GM12865 (cell line): ENCODE results near the gene CTDSPL2.
"Not testable (repeated sequence)": the region's sequence is repeated elsewhere in the genome, so short reads cannot be mapped to it uniquely, and the experiment has no call there.

ENCODE experiments used
- DNase-seq: peaks from one replicate; pipeline ENCODE4 v3.0.0; 2010; ENCODE audit warnings: low read depth
- H3K4me3 ChIP-seq: 2 replicates; pipeline ENCODE4 v1.5.1; 2011; ENCODE audit warnings: mild to moderate bottlenecking, low read depth, low read length, control low read depth
- TF ChIP-seq, protein P1 (sequence below): IDR thresholded peaks from 2 replicates; pipeline ENCODE4 v1.5.1; 2011; ENCODE audit warnings: low read length, control low read depth, low read depth, inconsistent platforms; ENCODE audit not compliant: insufficient read depth; ENCODE audit errors: missing control alignments

Gene CTDSPL2

DNA sequence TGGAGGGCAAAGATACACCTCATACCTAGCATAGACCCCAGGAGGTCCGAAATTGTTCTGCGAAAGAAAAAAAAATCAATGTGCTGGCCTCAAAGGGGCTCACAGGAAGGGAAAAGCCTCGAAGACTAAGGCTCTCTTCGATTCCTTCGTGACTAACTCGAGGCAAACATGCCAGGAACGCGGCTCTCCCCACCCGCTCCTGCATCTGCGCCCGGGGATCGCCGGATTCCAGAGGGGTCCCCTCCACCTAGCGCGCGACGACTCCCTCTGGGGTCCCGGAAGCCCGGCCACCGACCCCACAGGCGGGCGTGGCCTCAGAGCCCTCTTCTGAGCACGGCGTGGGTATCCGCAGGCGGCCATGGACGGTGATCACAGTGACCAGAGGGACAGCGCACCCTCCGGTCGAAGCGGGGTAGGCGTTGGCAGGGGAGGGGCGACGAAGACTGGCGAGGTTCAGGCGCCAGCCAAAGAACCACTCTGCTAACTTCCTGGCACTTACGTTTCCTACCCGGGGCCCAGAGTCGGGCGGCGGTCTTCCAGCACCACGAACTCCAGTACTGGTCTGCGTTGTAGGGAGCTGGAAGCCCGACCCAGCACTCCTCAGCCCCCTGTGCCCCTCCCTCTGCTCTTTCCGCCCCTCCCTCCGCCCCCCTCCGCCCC lies 109.0 kb downstream of the CTDSPL2 start:
- TF ChIP-seq, protein P1, sequence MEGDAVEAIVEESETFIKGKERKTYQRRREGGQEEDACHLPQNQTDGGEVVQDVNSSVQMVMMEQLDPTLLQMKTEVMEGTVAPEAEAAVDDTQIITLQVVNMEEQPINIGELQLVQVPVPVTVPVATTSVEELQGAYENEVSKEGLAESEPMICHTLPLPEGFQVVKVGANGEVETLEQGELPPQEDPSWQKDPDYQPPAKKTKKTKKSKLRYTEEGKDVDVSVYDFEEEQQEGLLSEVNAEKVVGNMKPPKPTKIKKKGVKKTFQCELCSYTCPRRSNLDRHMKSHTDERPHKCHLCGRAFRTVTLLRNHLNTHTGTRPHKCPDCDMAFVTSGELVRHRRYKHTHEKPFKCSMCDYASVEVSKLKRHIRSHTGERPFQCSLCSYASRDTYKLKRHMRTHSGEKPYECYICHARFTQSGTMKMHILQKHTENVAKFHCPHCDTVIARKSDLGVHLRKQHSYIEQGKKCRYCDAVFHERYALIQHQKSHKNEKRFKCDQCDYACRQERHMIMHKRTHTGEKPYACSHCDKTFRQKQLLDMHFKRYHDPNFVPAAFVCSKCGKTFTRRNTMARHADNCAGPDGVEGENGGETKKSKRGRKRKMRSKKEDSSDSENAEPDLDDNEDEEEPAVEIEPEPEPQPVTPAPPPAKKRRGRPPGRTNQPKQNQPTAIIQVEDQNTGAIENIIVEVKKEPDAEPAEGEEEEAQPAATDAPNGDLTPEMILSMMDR = peak; percentile 40
- H3K4me3 ChIP-seq = peak overlapping the region; percentile 62
- DNase-seq = no peak

DNA sequence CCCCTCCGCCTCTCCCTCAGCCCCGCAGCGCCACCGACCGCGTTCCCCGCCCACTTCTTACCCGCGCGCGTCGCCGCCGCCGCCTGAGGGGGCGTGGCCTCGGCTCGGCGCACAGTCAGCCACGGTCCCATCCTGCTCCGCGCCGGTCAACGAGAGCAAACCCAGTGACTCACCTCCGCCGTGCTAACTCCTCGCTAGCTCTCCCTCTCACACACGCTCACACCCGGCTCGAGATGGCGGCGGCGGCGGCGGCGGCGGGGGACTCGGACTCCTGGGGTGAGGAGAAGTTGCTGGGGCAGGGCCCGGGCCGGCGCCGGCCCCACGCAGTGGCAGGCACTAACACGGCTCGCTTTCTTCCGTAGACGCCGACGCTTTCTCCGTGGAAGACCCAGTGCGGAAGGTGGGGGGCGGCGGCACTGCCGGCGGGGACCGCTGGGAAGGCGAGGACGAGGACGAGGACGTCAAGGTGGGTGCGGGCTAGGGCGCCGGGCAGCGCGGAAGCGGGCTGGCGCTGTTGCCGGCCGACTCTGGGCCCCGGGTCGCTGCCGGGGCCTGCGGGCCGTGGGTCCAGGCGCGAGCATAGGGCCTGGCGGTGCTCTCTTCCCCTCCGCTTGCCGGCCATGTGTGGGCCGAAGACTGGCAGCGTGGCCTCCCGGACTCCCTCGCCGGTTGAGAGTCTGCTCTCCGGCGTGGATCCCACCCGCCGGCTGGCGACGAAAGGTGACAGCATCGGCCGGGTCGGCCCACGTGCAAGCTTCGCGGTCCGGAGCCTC lies 109.7 kb downstream of the CTDSPL2 start, which contains the start of gene EIF3J:
TSS of gene EIF3J (plus strand) at position 186 of the 773 bp plus-strand sequence. CDS start at position 234, 48 bp downstream.
- TF ChIP-seq, protein P1 = no peak
- peak; percentile 98 for DNase-seq
- H3K4me3 ChIP-seq = peak within 1 kb of the TSS; percentile 68

DNA sequence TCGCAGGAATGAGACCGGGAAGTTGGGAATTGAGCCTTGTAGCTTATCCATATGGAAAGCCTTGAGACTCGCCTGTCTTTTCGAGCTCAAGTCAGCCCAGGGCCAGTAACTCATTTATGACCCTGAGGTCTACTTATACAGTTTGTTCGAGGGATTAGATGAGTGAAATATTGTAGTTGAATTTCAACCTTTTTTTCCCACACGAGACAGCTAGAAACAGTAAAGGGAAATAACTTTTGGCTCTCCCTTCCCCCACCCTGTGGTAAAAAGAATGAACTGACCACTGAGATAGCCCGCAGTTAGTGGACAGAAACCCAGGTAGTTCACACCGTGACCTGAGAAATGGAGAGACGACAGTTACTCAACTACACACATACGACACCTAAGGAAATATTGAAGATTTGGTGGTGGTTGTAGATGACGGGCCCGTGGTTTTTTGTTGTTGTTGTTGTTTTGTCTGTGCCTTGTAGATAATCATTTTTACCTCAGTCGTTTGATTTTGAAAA lies 110.4 kb downstream of the CTDSPL2 start:
- TF ChIP-seq, protein P1 = no peak
- H3K4me3 ChIP-seq = peak overlapping the region; percentile 68
- peak; percentile 44 for DNase-seq

DNA sequence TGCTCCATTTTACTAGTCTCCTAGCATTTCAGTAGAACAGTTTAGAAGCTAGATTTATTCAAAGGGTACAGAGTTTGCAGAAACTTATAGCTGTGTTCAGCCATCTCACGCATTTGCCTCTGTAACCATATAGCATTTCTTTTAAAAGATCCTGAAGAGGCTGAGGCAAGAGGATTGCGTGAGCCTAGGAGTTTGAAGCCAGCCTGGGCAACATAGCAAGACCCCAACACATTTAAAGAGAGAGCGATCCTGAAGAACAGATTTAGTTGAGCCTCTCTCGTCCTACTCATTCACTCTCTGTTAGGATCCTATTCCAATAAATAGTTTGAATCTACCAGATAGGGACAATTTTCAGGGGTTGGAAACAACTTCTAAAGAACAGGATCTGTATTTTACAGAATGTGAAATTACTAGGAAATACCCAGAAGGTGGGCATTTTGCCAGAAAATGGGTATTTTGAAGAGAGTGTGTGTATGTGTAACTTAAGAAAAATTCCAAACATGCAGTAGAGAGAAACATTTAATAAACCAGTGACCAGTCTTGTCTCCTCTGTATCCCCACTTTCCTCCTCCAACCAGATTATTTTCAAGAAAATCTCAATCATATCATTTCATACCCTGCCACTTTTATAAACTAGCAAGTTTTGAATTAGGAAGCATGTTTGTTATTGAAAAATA lies 114.0 kb downstream of the CTDSPL2 start:
- H3K4me3 ChIP-seq = no peak overlapping the region
- DNase-seq = no peak
- TF ChIP-seq, protein P1 = no peak

DNA sequence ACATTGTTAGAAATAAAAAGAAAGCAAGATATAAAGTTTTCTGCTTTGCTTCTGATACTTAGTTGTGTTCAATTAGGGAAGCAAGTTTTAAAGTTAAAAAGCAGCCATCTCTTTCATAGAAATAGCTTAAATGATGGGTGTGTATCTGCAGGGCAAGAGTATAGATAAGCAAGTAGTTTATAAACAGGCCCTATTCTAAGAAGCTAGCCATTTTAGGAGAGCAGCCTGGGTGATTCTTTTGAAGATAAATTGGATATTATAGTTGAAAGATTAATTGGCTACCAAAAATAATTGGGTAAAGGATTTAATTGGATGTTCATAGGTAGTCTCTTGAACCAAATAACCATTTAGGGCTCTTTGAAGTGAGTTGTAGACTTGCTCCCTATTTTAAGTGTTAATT lies 115.2 kb downstream of the CTDSPL2 start:
- no peak overlapping the region for H3K4me3 ChIP-seq
- TF ChIP-seq, protein P1 = no peak
- DNase-seq = no peak

DNA sequence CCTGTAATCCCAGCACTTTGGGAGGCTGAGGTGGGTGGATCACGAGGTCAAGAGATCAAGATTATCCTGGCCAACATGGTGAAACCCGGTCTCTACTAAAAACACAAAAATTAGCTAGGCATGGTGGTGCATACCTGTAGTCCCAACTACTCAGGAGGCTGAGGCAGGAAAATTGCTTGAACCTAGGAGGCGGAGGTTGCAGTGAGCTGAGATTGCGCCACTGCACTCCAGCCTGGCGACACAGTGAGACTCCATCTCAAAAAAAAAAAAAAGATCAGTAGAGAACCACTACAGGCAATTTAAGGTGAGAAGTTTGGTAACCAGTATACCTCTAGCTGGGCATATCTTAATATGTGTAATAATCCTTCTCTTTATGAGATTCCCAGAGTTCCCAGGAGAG lies 117.3 kb downstream of the CTDSPL2 start:
- DNase-seq, H3K4me3 ChIP-seq: not testable (repeated sequence)

DNA sequence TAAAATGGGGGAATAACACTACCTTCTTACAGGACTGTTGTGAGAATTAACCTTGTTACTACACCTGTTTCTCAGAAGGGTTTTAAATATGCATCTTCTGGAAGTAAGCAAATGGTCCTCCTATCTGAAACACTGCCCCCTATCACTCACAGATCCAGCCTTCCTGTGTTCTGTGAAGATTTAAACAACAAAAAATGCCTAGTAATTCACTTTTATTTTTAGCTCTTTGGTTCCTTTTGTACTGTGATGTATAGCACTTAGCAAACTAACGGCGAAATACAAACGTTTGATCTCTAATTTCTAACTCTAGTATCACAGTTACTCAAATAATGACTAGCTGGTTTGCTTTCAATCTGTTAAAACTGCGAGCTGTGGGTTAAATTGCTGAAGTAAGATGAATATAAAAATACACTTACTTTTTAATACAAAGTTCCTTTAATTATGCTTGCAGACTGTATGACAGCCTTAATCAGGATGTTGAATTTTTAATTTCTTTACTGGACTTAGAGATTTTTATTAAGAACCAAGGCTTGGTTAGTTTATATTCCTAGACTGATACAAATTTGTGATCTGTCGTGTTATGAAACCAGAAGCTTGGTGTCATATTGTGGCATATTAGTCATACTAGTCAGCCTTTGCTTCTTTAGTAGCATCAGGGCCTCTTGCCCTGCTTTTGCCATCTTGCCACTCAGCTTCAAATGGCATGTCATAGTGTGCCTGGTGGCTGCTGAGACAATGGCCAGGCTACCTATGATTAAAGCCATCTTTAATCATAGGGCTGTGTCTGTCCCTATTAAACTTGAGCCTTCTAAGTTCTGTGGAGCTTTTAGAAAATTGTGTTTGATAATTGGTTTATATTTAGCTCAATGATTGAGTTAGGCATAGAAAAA lies 118.7 kb downstream of the CTDSPL2 start:
- DNase-seq = peak; percentile 78
- peak overlapping the region; percentile 32 for H3K4me3 ChIP-seq
- TF ChIP-seq, protein P1 = peak; percentile 17

DNA sequence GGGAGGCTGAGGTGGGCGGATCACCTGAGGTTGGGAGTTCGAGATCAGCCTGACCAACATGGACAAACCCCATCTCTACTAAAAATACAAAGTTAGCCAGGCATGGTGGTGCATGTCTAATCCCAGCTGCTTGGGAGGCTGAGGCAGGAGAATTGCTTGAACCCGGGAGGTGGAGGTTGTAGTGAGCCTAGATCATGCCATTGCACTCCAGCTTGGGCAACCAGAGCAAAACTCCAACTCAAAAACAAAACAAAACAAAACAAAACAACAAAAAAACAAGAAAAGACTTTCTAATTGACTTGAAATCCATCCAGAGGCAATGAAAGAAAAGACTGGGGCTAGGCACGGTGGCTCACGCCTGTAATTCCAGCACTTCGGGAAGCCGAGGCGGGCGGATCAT lies 121.7 kb downstream of the CTDSPL2 start:
- not testable (repeated sequence) for H3K4me3 ChIP-seq, DNase-seq
